GM12878 (cell line): Measurements from ENCODE around the gene TMEM79. TPM values are rescaled to one million over a fixed set of nuclear protein-coding genes. Genes with fewer than 3 reads are reported as not detected.

ENCODE experiments used
- ATAC-seq: fragments of 200-7000 bp; cut with Tn5 transposase; 3 replicates; pipeline ENCODE4 v1.9.1; 2020; ENCODE audit warnings: mild to moderate bottlenecking, moderate library complexity
- BruUV-seq: library from RNA; stranded (reverse); fragments of 400-500 nt; replicated peaks from 2 replicates; lab custom pipeline; 2021; lab: Mats Ljungman, UMichigan
- CTCF ChIA-PET: fragments of 300-600 bp; sonication (Branson Sonifier 250); formaldehyde crosslinking; extraction: SDS; loops from one replicate; lab custom pipeline; 2021; ENCODE audit warnings: inconsistent platforms; lab: Yijun Ruan, JAX
- POLR2A ChIA-PET: fragments of 350-600 bp; formaldehyde crosslinking; extraction: SDS; loops from one replicate; lab custom pipeline; 2021; ENCODE audit warnings: inconsistent platforms; lab: Charles Lee
- RAD21 ChIA-PET: fragments of 300-600 bp; sonication (Branson Sonifier 250); formaldehyde crosslinking; loops from one replicate; lab custom pipeline; 2023; ENCODE audit warnings: antibody characterized with exemption; ENCODE audit not compliant: unreplicated experiment; lab: Charles Lee
- SMC1A ChIA-PET: fragments of 300-600 bp; sonication (Branson Sonifier 250); formaldehyde crosslinking; loops from one replicate; lab custom pipeline; 2023; ENCODE audit not compliant: unreplicated experiment, uncharacterized antibody; lab: Charles Lee
- DNase-seq: peaks from one replicate; pipeline ENCODE4 v3.0.0-alpha.2; 2011; ENCODE audit warnings: low read depth, low spot score
- FAIRE-seq: peaks from 3 replicates; lab custom pipeline; 2011; peaks lifted over from hg19 to GRCh38; lab: Jason Lieb, UNC
- H2AFZ ChIP-seq: 2 replicates; pipeline ENCODE4 v1.6.0; 2011; ENCODE audit warnings: low read depth, low read length, control low read depth; ENCODE audit not compliant: control insufficient read depth
- H3K27ac ChIP-seq: 2 replicates; pipeline ENCODE4 v1.5.1; 2011; ENCODE audit warnings: control low read depth; ENCODE audit not compliant: control insufficient read depth, insufficient read depth
- H3K27me3 ChIP-seq, 2 experiments: replicated peaks in 1 of 2; 2 replicates each; pipeline versions ENCODE4 v1.6.0 to v1.6.1; 2011; ENCODE audit warnings: low read length in 1 of 2; ENCODE audit not compliant: control insufficient read depth in 2 of 2, insufficient read depth in 2 of 2
- H3K36me3 ChIP-seq, 2 experiments: 2 replicates each; pipeline ENCODE4 v1.5.1; 2011; ENCODE audit warnings: low read length in 1 of 2; ENCODE audit not compliant: control insufficient read depth in 2 of 2, insufficient read depth in 2 of 2
- H3K4me1 ChIP-seq: 2 replicates; pipeline ENCODE4 v1.6.1; 2011; ENCODE audit warnings: mild to moderate bottlenecking, low read length, moderate library complexity, mixed read lengths; ENCODE audit not compliant: control insufficient read depth, insufficient read depth
- H3K4me2 ChIP-seq: 2 replicates; pipeline ENCODE4 v1.6.0; 2011; ENCODE audit warnings: control low read depth; ENCODE audit not compliant: control insufficient read depth, insufficient read depth
- H3K4me3 ChIP-seq: fragments of 200-600 bp; sonication (generic); 2 replicates; pipeline ENCODE4 v1.5.1; 2016
- H3K79me2 ChIP-seq: 2 replicates; pipeline ENCODE4 v1.6.0; 2011; ENCODE audit warnings: low read length; ENCODE audit not compliant: control insufficient read depth, insufficient read depth
- H3K9ac ChIP-seq: 2 replicates; pipeline ENCODE4 v1.8.0; 2011; ENCODE audit warnings: low read length, control low read depth, mixed read lengths; ENCODE audit not compliant: control insufficient read depth, insufficient read depth
- H3K9me3 ChIP-seq: replicated peaks from 3 replicates; pipeline ENCODE4 v1.5.1; 2011; ENCODE audit warnings: mild to moderate bottlenecking, low read length; ENCODE audit not compliant: control insufficient read depth, insufficient read depth
- H4K20me1 ChIP-seq: 2 replicates; pipeline ENCODE4 v1.6.0; 2011; ENCODE audit not compliant: control insufficient read depth, insufficient read depth
- ELK1 ChIP-seq: IDR thresholded peaks from 2 replicates; pipeline ENCODE4 v1.6.1; 2012; ENCODE audit warnings: low read depth, low read length, improper control_type of control experiment
- IKZF1 ChIP-seq: fragments of 450-650 bp; conservative IDR thresholded peaks from 2 replicates; pipeline ENCODE4 v1.6.1; 2017; ENCODE audit warnings: antibody characterized with exemption, mild to moderate bottlenecking
- JUNB ChIP-seq: IDR thresholded peaks from 2 replicates; pipeline ENCODE4 v1.6.1; 2016; ENCODE audit warnings: antibody characterized with exemption, mild to moderate bottlenecking
- KDM1A ChIP-seq: fragments of 200-600 bp; sonication (generic); IDR thresholded peaks from 2 replicates; pipeline ENCODE4 v1.6.1; 2016; ENCODE audit warnings: borderline replicate concordance
- MYC ChIP-seq: IDR thresholded peaks from 2 replicates; pipeline ENCODE4 v1.6.1; 2011; ENCODE audit warnings: mild to moderate bottlenecking, low read length, moderate library complexity, inconsistent platforms; ENCODE audit not compliant: insufficient read depth, insufficient replicate concordance, insufficient read length, severe bottlenecking
- PBX3 ChIP-seq: IDR thresholded peaks from 2 replicates; pipeline ENCODE4 v1.6.1; 2011; ENCODE audit warnings: mild to moderate bottlenecking, low read depth, low read length, moderate library complexity; ENCODE audit not compliant: insufficient replicate concordance
- PML ChIP-seq: IDR thresholded peaks from 2 replicates; pipeline ENCODE4 v1.6.1; 2012; ENCODE audit warnings: low read length, inconsistent platforms
- POU2F2 ChIP-seq: IDR thresholded peaks from 3 replicates; pipeline ENCODE4 v1.6.1; 2011; ENCODE audit warnings: low read depth, mild to moderate bottlenecking, low read length, borderline replicate concordance
- REST ChIP-seq: IDR thresholded peaks from 2 replicates; pipeline ENCODE4 v1.6.1; 2012; ENCODE audit warnings: mild to moderate bottlenecking, low read depth, low read length
- SPI1 ChIP-seq: IDR thresholded peaks from 2 replicates; pipeline ENCODE4 v1.6.1; 2011; ENCODE audit warnings: low read depth, mild to moderate bottlenecking, low read length, moderate library complexity, borderline replicate concordance; ENCODE audit not compliant: insufficient read depth
- ZBTB40 ChIP-seq: fragments of 450-650 bp; IDR thresholded peaks from 2 replicates; pipeline ENCODE4 v1.6.1; 2016; ENCODE audit warnings: mild to moderate bottlenecking, moderate library complexity, borderline replicate concordance
- ZNF274 ChIP-seq: IDR thresholded peaks from one replicate; pipeline ENCODE4 v1.8.0; 2011; ENCODE audit not compliant: insufficient read length, insufficient read depth
- WGBS: methylation state at CpG from one replicate; pipeline ENCODE4 v1.1.6; 2016; ENCODE audit warnings: low lambda C conversion rate; ENCODE audit not compliant: insufficient replicate concordance, insufficient coverage; ENCODE audit errors: missing lambda C conversion rate; 5-methylcytosine and 5-hydroxymethylcytosine counted together
- in situ Hi-C: fragments of 300-500 bp; cut with MboI; formaldehyde crosslinking; loops from 9 replicates; pipeline ENCODE4 v1.14.3; 2018; ENCODE audit warnings: mixed read lengths
- intact Hi-C: fragments of 100-400 bp; cut with micrococcal nuclease; formaldehyde crosslinking; loops from one replicate; pipeline ENCODE4 v1.14.2; 2022; ENCODE audit not compliant: unreplicated experiment
- polyA plus RNA-seq, 11 experiments: library from polyadenylated mRNA; depleted of rRNA in 4 of 11; unstranded in 6 of 11; stranded (reverse) in 5 of 11; fragments of >200 nt; fragmentation: Nextera tagmentation in 4 of 11; fragmentation: Illumina TruSeq in 1 of 11; extraction: Ambion mirVana in 4 of 11; extraction: Trizol in 1 of 11; gene quantifications; 1 replicate in 1 of 11; 2 replicates in 10 of 11; pipeline versions ENCODE4 v1.2.1 to v1.2.3, GENCODE V29; 2011 to 2016; ENCODE audit warnings: inconsistent platforms in 2 of 11, missing spikeins in 2 of 11, low read depth in 1 of 11
- total RNA-seq, 4 experiments: library from RNA; depleted of rRNA in 3 of 4; stranded (reverse); fragments of >200 nt in 3 of 4; fragmentation: Illumina TruSeq in 1 of 4; extraction: Trizol in 1 of 4; gene quantifications; 2 replicates each; pipeline versions ENCODE4 v1.2.1 to v1.2.3, GENCODE V29; 2013 to 2021

TMEM79 gene
- total and polyA plus RNA-seq, 10 of the 15 experiments (the other 5 are each of a cell fraction or from before 2014, with no cell fraction given) = 0.47 to 5.2 (median 3.8) TPM

GRCh38 chr1:156283521-156283920 lies 604 bp upstream of the TMEM79 start (continued):
- TF ChIP-seq ZBTB40 = no peak
- no peak for TF ChIP-seq REST

- Histone ChIP-seq H3K27ac (no peak overlapping the region), H3K9ac (no peak overlapping the region; the same call in 1 of the 2 replicates), H3K4me2 (no peak overlapping the region), H2AFZ (no peak overlapping the region), H4K20me1 (no peaks in the 10 kb centered on the region), H3K4me1 (peaks cover 14% of the 10 kb centered on the region; the same call in 1 of the 2 replicates), H3K79me2 (peaks cover 40% of the 10 kb centered on the region), H3K4me3 (no peak overlapping the region), H3K9me3 (no peaks in the 10 kb centered on the region), H3K36me3 (peaks cover 0 to 11% of the 10 kb centered on the region in 2 experiments; a peak in 2 of 4 replicates), H3K27me3 (no peaks in the 10 kb centered on the region)
- ATAC-seq = no peak
- no TSS peak for BruUV-seq
- intact Hi-C loops = loop anchor here (10.0 kb wide), 1 partner anchor 190 kb away; no protein-coding TSS in a partner anchor
- WGBS = 85% methylated on average over 4 of the region's 4 CpGs
- CTCF ChIA-PET = interaction anchor here (0.8 kb wide), 1 partner anchor 9 kb away, joined by 3 read pairs; no protein-coding TSS in a partner anchor
- no peak for FAIRE-seq
- no peak for DNase-seq
- POLR2A ChIA-PET = interaction anchor here (0.6 to 1.1 kb wide), 3 partner anchors 14 to 217 kb away, joined by 3 to 6 read pairs (median 4); no protein-coding TSS in a partner anchor
- RAD21 ChIA-PET = interaction anchor here (1.3 kb wide), 1 partner anchor 72 kb away, joined by 4 read pairs; the partner anchor contains the start of gene PMF1
- SMC1A ChIA-PET = interaction anchor here (1.7 kb wide), 1 partner anchor 11 kb away, joined by 7 read pairs; the partner anchor contains the start of gene GLMP
- in situ Hi-C loops = no loop called here
- TF ChIP-seq POU2F2 (no peak), PML (no peak), MYC (no peak), ZNF274 (no peak), KDM1A (no peak), PBX3 (no peak), SPI1 (no peak), ELK1 (no peak), JUNB (no peak), IKZF1 (no peak)
These were observed 632 bp downstream of the TMEM79 start for GRCh38 chr1:156284757-156285156.
